IMR-90 (cell line): ENCODE data around the gene FCN1. TPM values are rescaled to one million over a fixed set of nuclear protein-coding genes. Genes with fewer than 3 reads are reported as not detected.

Source experiments
- ATAC-seq: fragments of 200-7000 bp; cut with Tn5 transposase; 2 replicates; pipeline ENCODE4 v1.9.1; 2020; ENCODE audit warnings: low read depth, mild to moderate bottlenecking, moderate library complexity
- BruUV-seq: library from RNA; stranded (reverse); fragments of 400-500 nt; replicated peaks from 2 replicates; lab custom pipeline; 2021; lab: Mats Ljungman, UMichigan
- CTCF ChIA-PET: fragments of 300-600 bp; formaldehyde crosslinking; extraction: SDS; loops from one replicate; lab custom pipeline; 2021; ENCODE audit warnings: antibody characterized with exemption; lab: Yijun Ruan, JAX
- POLR2A ChIA-PET: fragments of 300-600 bp; sonication (Branson Sonifier 250); formaldehyde crosslinking; loops from one replicate; lab custom pipeline; 2022; ENCODE audit warnings: antibody characterized with exemption; ENCODE audit not compliant: unreplicated experiment; lab: Charles Lee
- DNase-seq: peaks from one replicate; pipeline ENCODE4 v3.0.0; 2013
- H2AFZ ChIP-seq: replicated peaks from 2 replicates; pipeline ENCODE3; 2013; ENCODE audit warnings: low read length, mild to moderate bottlenecking; ENCODE audit not compliant: poor library complexity
- H2AK5ac ChIP-seq: 2 replicates; pipeline ENCODE4 v1.6.1; 2013; ENCODE audit warnings: low read depth, low read length, inconsistent platforms
- H2AK9ac ChIP-seq: replicated peaks from 2 replicates; pipeline ENCODE3; 2013; ENCODE audit warnings: mild to moderate bottlenecking, low read depth, low read length, moderate library complexity; ENCODE audit not compliant: poor library complexity
- H2BK120ac ChIP-seq: 2 replicates; pipeline ENCODE4 v1.6.1; 2013; ENCODE audit warnings: low read depth, low read length, inconsistent platforms
- H2BK15ac ChIP-seq: 3 replicates; pipeline ENCODE4 v1.6.1; 2013; ENCODE audit warnings: low read depth, low read length, inconsistent platforms
- H2BK20ac ChIP-seq: 2 replicates; pipeline ENCODE4 v1.6.1; 2013; ENCODE audit warnings: low read depth, mild to moderate bottlenecking, inconsistent platforms, low read length, moderate library complexity
- H2BK5ac ChIP-seq: 2 replicates; pipeline ENCODE4 v1.6.1; 2013; ENCODE audit warnings: mild to moderate bottlenecking, low read depth, low read length, inconsistent platforms; ENCODE audit not compliant: poor library complexity, severe bottlenecking
- H3K14ac ChIP-seq: replicated peaks from 2 replicates; pipeline ENCODE4 v1.6.1; 2013; ENCODE audit warnings: low read depth, low read length, inconsistent platforms
- H3K18ac ChIP-seq: 2 replicates; pipeline ENCODE4 v1.6.1; 2013; ENCODE audit warnings: low read depth, low read length, control low read depth
- H3K23ac ChIP-seq: 2 replicates; pipeline ENCODE4 v1.6.1; 2013; ENCODE audit warnings: low read depth, low read length, inconsistent platforms
- H3K27ac ChIP-seq: 2 replicates; pipeline ENCODE4 v1.5.1; 2013; ENCODE audit warnings: mild to moderate bottlenecking, control low read depth, low read length; ENCODE audit not compliant: insufficient read depth
- H3K27me3 ChIP-seq: 2 replicates; pipeline ENCODE4 v1.6.1; 2013; ENCODE audit warnings: low read length; ENCODE audit not compliant: control insufficient read depth, insufficient read depth
- H3K36me3 ChIP-seq: 2 replicates; pipeline ENCODE4 v1.6.1; 2013; ENCODE audit warnings: low read length, mixed read lengths; ENCODE audit not compliant: control insufficient read depth, insufficient read depth
- H3K4ac ChIP-seq: 2 replicates; pipeline ENCODE4 v1.6.1; 2013; ENCODE audit warnings: low read depth, low read length, inconsistent platforms
- H3K4me1 ChIP-seq: 2 replicates; pipeline ENCODE4 v1.6.1; 2013; ENCODE audit warnings: low read length, mixed read lengths; ENCODE audit not compliant: control insufficient read depth, insufficient read depth
- H3K4me2 ChIP-seq: 2 replicates; pipeline ENCODE4 v1.6.1; 2013; ENCODE audit warnings: low read depth, mild to moderate bottlenecking, control low read depth, low read length, moderate library complexity
- H3K4me3 ChIP-seq: 2 replicates; pipeline ENCODE4 v1.5.1; 2013; ENCODE audit warnings: low read depth, mild to moderate bottlenecking, control low read depth, low read length, moderate library complexity; ENCODE audit not compliant: insufficient read depth
- H3K56ac ChIP-seq: 2 replicates; pipeline ENCODE4 v1.6.1; 2013; ENCODE audit warnings: low read length, inconsistent platforms; ENCODE audit not compliant: insufficient read depth; ENCODE audit errors: extremely low read depth
- H3K79me1 ChIP-seq, 2 experiments: 2 replicates each; pipeline ENCODE4 v1.6.1; 2013; ENCODE audit warnings: low read length in 2 of 2, inconsistent platforms in 1 of 2, low read depth in 1 of 2
- H3K9ac ChIP-seq: 2 replicates; pipeline ENCODE4 v1.6.1; 2013; ENCODE audit warnings: low read depth, low read length, control low read depth
- H3K9me1 ChIP-seq: 2 replicates; pipeline ENCODE4 v1.6.1; 2013; ENCODE audit warnings: low read length, inconsistent platforms; ENCODE audit not compliant: insufficient read depth
- H3K9me3 ChIP-seq: 2 replicates; pipeline ENCODE4 v1.6.1; 2013; ENCODE audit warnings: low read length; ENCODE audit not compliant: control insufficient read depth, insufficient read depth
- H4K20me1 ChIP-seq: 2 replicates; pipeline ENCODE4 v1.6.1; 2013; ENCODE audit warnings: low read length, inconsistent platforms; ENCODE audit not compliant: insufficient read depth
- H4K5ac ChIP-seq: 2 replicates; pipeline ENCODE4 v1.6.1; 2013; ENCODE audit warnings: mild to moderate bottlenecking, low read depth, low read length, control low read depth
- H4K8ac ChIP-seq, 2 experiments: 2 replicates each; pipeline ENCODE4 v1.6.1; 2013; ENCODE audit warnings: low read depth in 2 of 2, low read length in 2 of 2, control low read depth in 1 of 2, inconsistent platforms in 1 of 2
- H4K91ac ChIP-seq: 2 replicates; pipeline ENCODE4 v1.6.1; 2013; ENCODE audit warnings: low read depth, low read length, inconsistent platforms; ENCODE audit not compliant: insufficient read depth
- BHLHE40 ChIP-seq: fragments of 150-350 bp; IDR thresholded peaks from 2 replicates; pipeline ENCODE4 v1.6.1; 2016; ENCODE audit warnings: mild to moderate bottlenecking, low read depth, low read length
- CEBPB ChIP-seq: IDR thresholded peaks from 2 replicates; pipeline ENCODE4 v1.6.1; 2012; ENCODE audit warnings: low read depth, low read length, improper control_type of control experiment
- CHD1 ChIP-seq: IDR thresholded peaks from 2 replicates; pipeline ENCODE4 v1.6.1; 2012; ENCODE audit warnings: low read depth, low read length, improper control_type of control experiment
- CTCF ChIP-seq: conservative IDR thresholded peaks from 2 replicates; pipeline ENCODE4 v1.5.1; 2012; ENCODE audit warnings: mild to moderate bottlenecking, low read depth, low read length, improper control_type of control experiment
- ELK1 ChIP-seq: fragments of 150-350 bp; IDR thresholded peaks from 2 replicates; pipeline ENCODE4 v1.6.1; 2016; ENCODE audit warnings: low read depth, mild to moderate bottlenecking, low read length, moderate library complexity, borderline replicate concordance
- FOS ChIP-seq: fragments of 150-350 bp; IDR thresholded peaks from 2 replicates; pipeline ENCODE4 v1.6.1; 2016; ENCODE audit warnings: low read depth, low read length
- MAFK ChIP-seq: IDR thresholded peaks from 2 replicates; pipeline ENCODE4 v1.6.1; 2012; ENCODE audit warnings: low read depth, low read length, improper control_type of control experiment
- MAZ ChIP-seq: IDR thresholded peaks from 2 replicates; pipeline ENCODE4 v1.6.1; 2012; ENCODE audit warnings: low read depth, mild to moderate bottlenecking, low read length, improper control_type of control experiment, moderate library complexity, borderline replicate concordance
- MXI1 ChIP-seq: IDR thresholded peaks from 2 replicates; pipeline ENCODE4 v1.6.1; 2012; ENCODE audit warnings: low read depth, mild to moderate bottlenecking, low read length, moderate library complexity, borderline replicate concordance
- NFE2L2 ChIP-seq: fragments of 150-350 bp; IDR thresholded peaks from 2 replicates; pipeline ENCODE4 v1.6.1; 2016; ENCODE audit warnings: low read depth, mild to moderate bottlenecking, low read length
- POLR2A ChIP-seq: IDR thresholded peaks from 2 replicates; pipeline ENCODE4 v1.6.1; 2012; ENCODE audit warnings: mild to moderate bottlenecking, low read depth, low read length
- RAD21 ChIP-seq: IDR thresholded peaks from 2 replicates; pipeline ENCODE4 v1.6.1; 2012; ENCODE audit warnings: low read length, improper control_type of control experiment
- RCOR1 ChIP-seq: IDR thresholded peaks from 2 replicates; pipeline ENCODE4 v1.6.1; 2012; ENCODE audit warnings: mild to moderate bottlenecking, low read length, improper control_type of control experiment; ENCODE audit not compliant: insufficient replicate concordance
- RFX5 ChIP-seq: IDR thresholded peaks from 2 replicates; pipeline ENCODE4 v1.8.0; 2012; ENCODE audit warnings: low read depth, mild to moderate bottlenecking, low read length, moderate library complexity
- SMC3 ChIP-seq: fragments of 150-350 bp; IDR thresholded peaks from 2 replicates; pipeline ENCODE4 v1.6.1; 2016; ENCODE audit warnings: low read depth, mild to moderate bottlenecking, antibody characterized with exemption, low read length, moderate library complexity
- USF2 ChIP-seq: fragments of 150-350 bp; IDR thresholded peaks from 2 replicates; pipeline ENCODE4 v1.6.1; 2017; ENCODE audit warnings: mild to moderate bottlenecking, antibody characterized with exemption, low read length, low read depth
- WGBS, 2 experiments: methylation state at CpG; one replicate each; pipeline versions ENCODE4 v1.1.5 to v1.1.7; 2013; ENCODE audit warnings: missing lambda C conversion rate in 2 of 2; ENCODE audit not compliant: insufficient read length in 1 of 2; ENCODE audit errors: extremely low coverage in 2 of 2; 5-methylcytosine and 5-hydroxymethylcytosine counted together
- dilution Hi-C: fragments of 300-500 bp; cut with HindIII; formaldehyde crosslinking; loops from one replicate; pipeline ENCODE4 v1.14.3; 2018; ENCODE audit warnings: low sequenced_read_pairs; ENCODE audit not compliant: unreplicated experiment
- in situ Hi-C: fragments of 300-500 bp; cut with MboI; formaldehyde crosslinking; loops from 3 replicates; pipeline ENCODE4 v1.14.3; 2019; ENCODE audit warnings: low sequenced_read_pairs, inconsistent platforms, mixed read lengths
- intact Hi-C: fragments of 100-400 bp; cut with micrococcal nuclease; formaldehyde crosslinking; loops from 2 replicates; pipeline ENCODE4 v1.10.0; 2022
- polyA plus RNA-seq, 3 experiments: library from polyadenylated mRNA; depleted of rRNA; stranded (reverse); fragments of >200 nt; gene quantifications; 2 replicates each; pipeline ENCODE4 v1.2.3, GENCODE V29; 2012; ENCODE audit warnings: low replicate concordance in 1 of 3
- total RNA-seq: library from RNA; depleted of rRNA; stranded (reverse); fragments of >200 nt; gene quantifications from 2 replicates; pipeline ENCODE4 v1.2.3, GENCODE V29; 2012

Gene FCN1
- total and polyA plus RNA-seq, 2 of the 4 experiments (the other 2 are of a cell fraction) = not detected

- Histone ChIP-seq H2BK20ac (no peak overlapping the region), H3K4me2 (no peak overlapping the region), H3K9me3 (peaks cover 2% of the 10 kb centered on the region), H3K36me3 (no peaks in the 10 kb centered on the region), H3K27ac (no peak overlapping the region), H3K79me1 (no peaks in the 10 kb centered on the region), H3K4me3 (no peak overlapping the region), H4K20me1 (no peaks in the 10 kb centered on the region; the same call in 1 of the 2 replicates), H4K91ac (no peak overlapping the region), H2BK5ac (no peak overlapping the region), H4K8ac (no peak overlapping the region), H3K18ac (no peak overlapping the region), H3K9me1 (peaks cover 3% of the 10 kb centered on the region; the same call in 1 of the 2 replicates), H3K14ac (no peak overlapping the region), H3K23ac (no peak overlapping the region), H3K4me1 (peaks cover 6% of the 10 kb centered on the region; the same call in 1 of the 2 replicates), H2AFZ (no peak overlapping the region), H3K56ac (no peak overlapping the region), H4K5ac (no peak overlapping the region), H3K9ac (no peak overlapping the region), H2AK9ac (no peak overlapping the region), H2BK15ac (no peak overlapping the region), H3K4ac (no peak overlapping the region), H2AK5ac (no peak overlapping the region), H2BK120ac (no peak overlapping the region), H3K27me3 (peaks cover 4% of the 10 kb centered on the region; the same call in 1 of the 2 replicates)
- ChIA-PET CTCF (no interaction called here), POLR2A (no interaction called here)
- 80% methylated on average over 2 of the region's 9 CpGs; no CpG with 5 or more reads in 1 of the 2 experiments for WGBS, 2 experiments
- ATAC-seq (no peak), DNase-seq (no peak)
- no TSS peak for BruUV-seq
- intact Hi-C loops (no loop called here), dilution Hi-C loops (no loop called here), in situ Hi-C loops (no loop called here)
- TF ChIP-seq NFE2L2 (no peak), POLR2A (no peak), CHD1 (no peak), CTCF (no peak), SMC3 (no peak), MAFK (no peak), MAZ (no peak), USF2 (no peak), MXI1 (no peak), RFX5 (no peak), BHLHE40 (no peak), ELK1 (no peak), RAD21 (no peak), CEBPB (no peak), RCOR1 (no peak), FOS (no peak)
Measured at GRCh38 chr9:134855900-134856377, 61.8 kb downstream of the FCN1 start.
